T-helper 1 cell (primary cell): ENCODE data around the gene IQGAP1.

Experiments used
- DNase-seq, 5 donors: peaks; one replicate each; pipeline ENCODE4 v3.0.0-alpha.2; 2012 to 2020

The IQGAP1 gene

GRCh38 chr15:90449206-90449735 is 61.2 kb downstream of the IQGAP1 start:
- DNase-seq, result no peak

DNA sequence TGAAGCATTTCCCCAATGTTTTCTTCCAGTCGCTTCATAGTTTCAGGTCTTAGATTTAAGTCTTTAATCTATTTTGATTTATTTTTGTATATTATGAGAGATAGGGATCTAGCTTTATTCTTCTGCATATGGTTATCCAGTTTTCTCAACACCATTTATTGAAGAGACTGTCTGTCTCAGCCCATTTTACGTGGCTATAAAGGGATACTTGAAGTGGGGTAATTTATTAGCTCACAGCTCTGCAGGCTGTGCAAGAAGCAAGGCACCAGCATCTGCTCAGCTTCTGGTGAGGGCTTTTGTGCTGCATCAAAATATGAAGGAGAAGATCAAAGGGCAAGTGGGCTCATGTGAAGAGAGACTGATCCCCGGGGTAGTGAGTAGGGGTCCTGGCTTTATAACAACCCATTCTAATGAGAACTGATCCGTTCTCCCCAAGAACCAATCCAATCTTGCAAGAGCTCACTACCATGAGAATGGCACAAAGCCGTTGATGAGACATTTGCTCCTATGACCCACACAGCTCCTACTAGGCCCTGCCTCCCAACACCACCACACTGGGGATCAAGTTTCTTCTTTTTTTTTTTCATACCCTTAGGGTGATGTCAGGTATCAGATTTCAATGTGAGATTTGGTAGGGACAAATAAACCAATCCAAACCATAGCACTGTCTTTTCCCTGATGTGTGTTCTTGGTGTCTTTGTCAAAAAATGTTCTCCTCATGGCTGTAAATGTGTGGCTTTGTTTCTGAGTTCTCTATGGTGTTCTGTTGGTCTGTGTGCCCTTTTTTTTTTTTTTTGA is 63.2 kb downstream of the IQGAP1 start:
- DNase-seq, result no peak

DNA sequence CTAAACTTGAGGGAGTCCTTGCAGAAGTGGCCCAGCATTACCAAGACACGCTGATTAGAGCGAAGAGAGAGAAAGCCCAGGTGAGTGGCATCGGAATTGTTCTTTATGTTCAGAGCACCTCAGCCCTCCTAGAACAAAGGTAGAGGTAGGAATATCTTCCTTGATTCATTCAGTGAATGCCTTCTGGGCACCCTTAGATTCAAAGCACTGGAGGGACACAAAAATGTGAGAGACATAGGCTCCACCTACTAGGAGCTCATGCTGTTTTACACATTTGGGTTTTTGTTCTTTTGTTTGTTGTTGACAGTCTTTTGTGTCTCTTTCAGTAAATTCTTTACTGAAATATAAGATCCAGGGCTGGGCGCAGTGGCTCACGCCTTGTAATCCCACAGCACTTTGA is 68.2 kb downstream of the IQGAP1 start:
- DNase-seq, result no peak

DNA sequence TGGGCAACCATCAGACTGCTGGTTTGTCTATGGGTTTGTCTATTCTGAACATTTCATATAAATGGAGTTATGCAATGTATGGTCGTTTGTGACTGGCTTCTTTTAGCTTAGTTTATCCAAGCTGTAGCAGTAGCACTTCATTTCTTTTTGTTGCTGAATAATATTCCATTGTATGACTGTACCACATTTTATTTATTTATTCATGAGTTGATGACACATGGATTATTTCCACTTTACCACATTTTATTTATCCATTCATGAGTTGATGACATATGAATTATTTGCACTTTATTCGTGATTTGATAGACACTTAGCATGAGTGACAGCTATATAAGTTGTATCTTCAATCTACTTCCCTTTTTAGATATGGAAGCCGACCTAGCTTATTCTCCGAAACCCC is 70.0 kb downstream of the IQGAP1 start:
- no peak for DNase-seq

GRCh38 chr15:90459368-90459767 is 71.3 kb downstream of the IQGAP1 start:
- no peak for DNase-seq

DNA sequence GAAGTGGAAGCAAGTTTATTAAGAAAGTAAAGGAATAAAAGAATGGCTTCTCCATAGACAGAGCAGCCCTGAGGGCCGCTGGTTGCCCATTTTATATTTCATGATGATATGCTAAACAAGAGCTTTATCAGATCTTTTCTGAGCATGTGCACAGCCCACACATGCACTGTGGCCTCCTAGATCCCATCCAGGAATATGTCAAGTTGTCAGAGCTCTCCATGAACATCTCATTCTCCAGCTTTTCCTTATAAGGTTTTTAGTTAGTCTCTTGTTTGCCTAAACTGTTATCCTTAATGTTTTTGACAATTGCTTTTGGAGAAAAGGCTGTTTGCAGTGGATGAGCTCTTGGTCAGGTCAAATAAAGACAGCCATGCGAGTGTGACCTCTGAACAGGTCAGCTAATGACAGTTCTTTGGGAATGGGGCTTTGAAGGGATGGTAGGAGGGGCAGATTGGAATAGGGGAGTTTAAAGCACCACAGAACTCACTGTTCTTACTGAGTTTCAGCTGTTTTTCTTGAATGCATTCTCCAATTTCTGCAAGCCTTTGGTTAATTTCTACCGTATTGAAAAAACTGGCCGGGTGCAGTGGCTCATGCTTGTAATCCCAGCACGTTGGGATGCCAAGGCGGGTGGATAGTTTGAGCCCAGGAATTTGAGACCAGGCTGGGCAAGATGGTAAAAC is 72.2 kb downstream of the IQGAP1 start:
- no peak for DNase-seq

DNA sequence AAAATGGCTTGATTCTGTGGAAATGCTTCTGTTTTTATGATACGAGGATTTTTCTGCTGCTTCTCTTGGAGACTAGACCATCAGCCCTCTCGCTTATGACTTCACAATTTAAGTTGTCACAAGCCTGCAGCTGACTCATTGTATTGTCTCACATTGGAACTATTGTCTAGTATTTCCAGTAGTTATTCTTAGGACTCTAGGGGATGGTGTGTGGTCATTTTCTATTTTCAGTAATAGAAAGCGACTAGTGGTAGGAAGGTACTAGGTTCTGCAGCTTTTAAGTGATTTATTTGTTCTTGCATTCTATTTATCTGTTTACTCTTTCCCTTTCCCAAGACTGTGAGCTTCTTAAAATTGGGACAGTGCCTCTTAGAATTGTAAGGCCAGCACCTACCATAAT is 75.3 kb downstream of the IQGAP1 start:
- no peak for DNase-seq

DNA sequence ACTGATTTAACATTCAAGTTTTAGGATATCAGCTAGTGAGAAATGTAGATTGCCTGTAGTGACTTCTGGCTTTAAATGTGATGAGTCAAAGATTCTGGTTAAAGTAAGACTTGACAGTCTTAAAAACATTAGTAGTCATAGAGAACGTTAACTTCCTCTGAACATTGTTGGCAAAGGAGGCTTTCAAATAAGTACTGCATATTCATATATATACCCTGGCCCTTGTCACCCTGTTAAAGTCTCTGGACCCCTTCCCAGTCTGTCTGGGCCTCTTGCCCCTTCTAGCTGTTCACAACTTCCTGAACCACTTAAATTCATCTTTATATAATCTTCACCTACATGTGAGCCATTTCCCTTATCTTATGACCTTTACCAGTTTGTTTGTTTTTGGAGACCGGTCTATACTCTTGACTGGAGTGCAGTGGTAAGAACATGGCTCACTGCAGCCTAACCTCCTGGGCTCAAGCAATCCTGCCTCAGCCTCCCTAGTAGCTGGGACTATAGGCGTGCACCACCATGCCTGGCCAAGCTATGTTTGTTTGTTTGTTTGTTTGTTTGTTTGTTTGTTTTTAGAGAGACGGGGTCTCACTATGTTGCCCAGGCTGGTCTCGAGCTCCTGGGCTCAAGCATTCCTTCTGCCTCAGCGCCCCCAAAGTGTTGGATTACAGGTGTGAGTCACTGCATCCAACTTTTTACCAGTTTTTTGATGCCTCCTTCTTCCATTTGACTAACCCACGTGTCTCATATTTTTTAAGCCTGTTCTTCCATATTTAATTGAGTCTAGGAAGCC is 77.3 kb downstream of the IQGAP1 start:
- no peak for DNase-seq

- DNase-seq, result no peak
These were observed 78.0 kb downstream of the IQGAP1 start for GRCh38 chr15:90465930-90466567.

DNA sequence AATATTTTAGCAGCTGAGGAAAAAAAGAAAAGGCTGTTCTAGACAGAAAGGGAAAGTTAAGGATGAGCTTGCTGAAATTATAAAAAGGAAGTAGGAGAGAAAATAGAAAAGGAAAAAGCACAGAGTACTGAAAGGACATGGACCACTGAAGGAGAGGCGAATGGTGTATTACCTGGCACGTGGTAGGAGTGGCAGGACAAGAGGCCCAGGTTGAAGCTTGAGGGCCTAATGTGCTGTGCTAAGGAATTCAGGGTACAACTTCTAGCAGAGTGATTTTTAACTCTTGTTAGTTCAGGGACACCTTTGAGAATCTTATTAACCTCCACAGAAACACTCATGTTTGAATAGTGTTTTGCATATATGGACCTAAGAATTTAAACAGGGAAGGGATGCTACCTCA is 81.7 kb downstream of the IQGAP1 start:
- DNase-seq, result no peak

DNA sequence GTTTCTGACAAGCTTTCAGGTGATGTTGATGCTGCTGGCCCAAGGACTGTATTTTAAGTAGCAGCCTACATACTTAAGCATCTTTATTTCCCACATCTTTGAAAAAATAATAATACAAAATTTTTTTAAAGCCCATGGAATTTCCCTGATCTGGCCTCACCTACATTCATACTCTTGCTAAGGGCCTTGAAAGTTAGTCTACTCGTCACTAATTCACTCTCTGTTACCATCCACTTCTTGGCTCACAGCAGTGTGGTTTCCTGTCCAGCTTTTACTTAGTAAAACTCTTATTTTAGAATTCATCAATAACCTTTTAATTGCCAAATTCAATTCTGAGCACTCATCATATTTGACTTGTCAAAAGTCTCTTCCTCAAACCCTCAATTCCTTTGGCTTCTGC is 82.4 kb downstream of the IQGAP1 start:
- DNase-seq, result no peak

DNA sequence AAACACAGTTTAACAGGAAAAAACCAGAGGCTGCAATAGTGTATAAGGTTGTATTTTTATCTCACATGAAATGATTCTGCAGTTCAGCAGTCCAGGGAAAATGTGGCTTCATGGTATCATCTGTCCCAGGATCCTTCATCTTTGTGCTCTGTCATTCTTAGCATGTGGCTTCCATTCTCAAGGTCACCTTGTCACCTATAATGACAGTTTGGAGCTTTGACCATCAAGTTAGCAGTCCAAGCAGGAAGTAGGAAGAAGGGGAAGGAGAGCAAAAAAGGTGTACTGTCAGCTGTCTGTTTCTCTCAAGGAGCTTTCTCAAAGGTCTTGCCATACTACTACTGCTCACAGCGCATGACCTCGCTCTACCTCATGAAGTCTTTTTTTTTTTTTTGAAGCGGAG is 83.1 kb downstream of the IQGAP1 start:
- DNase-seq, result no peak

DNA sequence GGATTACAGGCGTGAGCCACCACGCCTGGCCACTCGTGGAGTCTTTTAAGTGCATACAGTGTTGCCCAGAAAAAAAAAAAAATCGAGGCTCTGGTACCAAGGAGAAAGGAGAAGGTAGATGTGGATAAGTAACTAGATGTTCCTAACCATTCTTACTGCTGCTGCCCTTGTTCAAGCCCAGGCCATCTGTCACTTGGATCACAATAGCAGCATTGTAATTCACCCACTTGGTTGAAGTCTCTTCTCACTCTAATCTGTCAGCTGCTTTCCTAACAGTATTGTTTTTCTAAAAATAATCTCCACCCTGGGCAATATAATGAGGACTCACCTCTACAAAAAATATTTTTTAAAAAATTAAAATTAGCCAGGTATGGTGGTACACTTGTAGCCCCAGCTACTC is 83.7 kb downstream of the IQGAP1 start:
- DNase-seq, result no peak

- DNase-seq, result peak in 1 of 5 donors; percentile 28
These were observed 90.9 kb downstream of the IQGAP1 start for GRCh38 chr15:90478846-90479481.

- no peak for DNase-seq
These were observed 91.6 kb downstream of the IQGAP1 start for GRCh38 chr15:90479656-90480055.

DNA sequence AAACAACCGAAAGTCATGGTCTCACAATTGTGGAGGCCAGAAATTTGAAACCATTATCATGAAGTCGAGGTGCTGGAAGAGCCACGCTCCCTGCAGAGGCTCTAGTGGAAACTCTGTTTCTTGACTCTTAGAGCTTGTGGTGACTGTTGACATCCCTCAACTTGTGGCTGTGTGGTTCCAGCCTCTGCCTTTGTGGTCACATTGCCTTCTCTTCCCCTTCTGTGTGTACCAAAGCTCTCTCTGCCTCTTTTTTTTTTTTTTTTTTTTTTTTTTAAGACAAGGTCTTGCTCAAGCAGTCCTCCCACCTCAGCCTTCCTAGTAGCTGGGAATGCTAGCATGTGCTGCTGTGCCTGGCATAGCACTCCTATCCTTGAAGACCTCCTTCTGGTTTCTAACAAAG is 93.0 kb downstream of the IQGAP1 start:
- peak in 3 of 5 donors; percentile 4 to 72 (median 14) for DNase-seq

DNA sequence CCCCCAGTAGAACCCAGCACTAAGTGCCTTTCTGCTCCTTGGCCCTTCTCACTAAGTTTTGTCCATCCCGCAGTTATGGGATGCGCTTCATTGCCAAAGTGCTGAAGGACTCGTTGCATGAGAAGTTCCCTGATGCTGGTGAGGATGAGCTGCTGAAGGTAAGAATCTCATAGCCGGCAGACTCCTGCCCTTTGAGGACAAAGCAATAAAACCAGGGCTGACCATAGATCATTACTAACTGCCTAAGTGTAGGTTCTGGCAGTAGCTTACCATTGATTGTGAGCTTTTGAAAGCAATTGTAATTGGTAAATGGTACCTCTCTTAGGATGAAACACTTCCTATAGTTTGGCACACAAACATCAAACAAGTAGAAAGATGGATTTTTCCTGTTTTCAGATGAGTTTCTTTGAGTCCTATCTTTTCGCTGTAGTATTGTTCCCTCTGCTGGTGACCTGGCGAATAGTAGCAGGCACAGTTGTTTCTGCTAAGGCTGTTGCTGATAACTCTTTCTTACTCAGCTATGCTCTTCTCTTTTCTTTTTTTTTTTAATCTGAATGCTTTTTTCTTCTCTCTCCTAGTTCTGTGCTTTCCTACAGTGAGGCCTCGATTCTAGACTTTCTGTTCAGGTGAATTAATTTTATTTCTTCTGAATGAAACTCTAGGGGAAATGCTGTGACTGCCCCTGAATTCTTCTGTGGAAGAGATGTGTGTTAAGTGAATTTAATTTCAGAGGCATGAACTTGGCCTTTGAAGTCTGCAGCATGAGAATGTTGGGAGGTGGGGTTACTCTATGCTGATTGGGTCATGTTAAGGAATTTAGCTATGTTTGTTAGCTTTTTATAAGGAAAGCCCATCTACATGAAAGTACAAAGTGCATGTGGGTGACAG is 94.3 kb downstream of the IQGAP1 start:
- DNase-seq, result peak in 4 of 5 donors; percentile 18 to 45 (median 34)

DNA sequence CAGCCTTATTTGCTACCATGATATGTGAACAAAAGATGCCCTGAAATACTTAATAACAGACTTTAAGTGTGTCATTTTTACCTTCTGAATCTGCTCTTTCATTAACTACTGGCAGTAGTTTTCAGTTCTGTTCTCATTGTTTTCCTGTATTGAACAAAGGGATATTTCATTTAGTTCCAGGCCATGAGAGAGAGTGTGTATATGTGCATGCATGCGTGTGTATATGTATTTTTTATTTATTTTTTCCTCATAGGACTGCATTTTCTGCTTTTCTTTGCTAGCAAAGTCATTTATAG is 94.9 kb downstream of the IQGAP1 start:
- DNase-seq, result no peak

DNA sequence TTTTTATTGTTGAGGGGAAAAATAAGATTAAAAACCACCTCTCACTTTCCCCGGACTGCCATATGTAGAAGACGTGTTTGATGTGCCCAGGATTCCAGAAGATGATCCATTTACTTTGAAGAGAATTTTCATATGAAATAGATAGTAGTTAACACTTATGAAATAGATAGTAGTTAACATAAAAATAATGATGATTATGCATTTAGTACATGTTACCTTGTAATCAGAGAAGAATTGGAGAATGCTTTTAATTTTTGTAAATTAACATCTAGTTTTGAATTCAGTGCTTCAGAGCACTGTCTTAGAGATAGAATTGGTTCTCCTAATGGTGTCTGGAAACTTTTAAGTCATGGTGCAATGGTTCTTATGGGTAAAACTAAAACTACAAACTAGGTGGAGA is 95.6 kb downstream of the IQGAP1 start:
- no peak for DNase-seq

- no peak for DNase-seq
These were observed 99.1 kb downstream of the IQGAP1 start for GRCh38 chr15:90487186-90487585.

DNA sequence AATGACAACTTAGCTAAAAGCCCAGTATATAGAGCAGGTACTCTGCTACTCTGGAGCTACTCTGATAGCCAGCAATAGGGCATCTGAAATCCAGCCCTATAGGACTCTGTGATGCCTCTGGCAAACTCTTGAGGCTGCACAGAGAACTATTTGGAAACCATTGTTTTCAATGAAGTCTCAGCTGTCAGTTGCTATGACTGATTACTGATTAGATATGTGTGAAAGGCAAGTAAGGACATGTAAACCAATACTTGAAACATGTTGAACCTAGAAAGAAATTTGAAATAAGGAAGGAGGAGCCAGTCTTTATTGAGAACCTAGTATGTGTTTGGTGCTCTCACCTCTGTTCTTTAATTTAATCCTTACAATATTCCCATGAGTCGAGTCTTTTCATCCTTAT is 101.5 kb downstream of the IQGAP1 start:
- no peak for DNase-seq

DNA sequence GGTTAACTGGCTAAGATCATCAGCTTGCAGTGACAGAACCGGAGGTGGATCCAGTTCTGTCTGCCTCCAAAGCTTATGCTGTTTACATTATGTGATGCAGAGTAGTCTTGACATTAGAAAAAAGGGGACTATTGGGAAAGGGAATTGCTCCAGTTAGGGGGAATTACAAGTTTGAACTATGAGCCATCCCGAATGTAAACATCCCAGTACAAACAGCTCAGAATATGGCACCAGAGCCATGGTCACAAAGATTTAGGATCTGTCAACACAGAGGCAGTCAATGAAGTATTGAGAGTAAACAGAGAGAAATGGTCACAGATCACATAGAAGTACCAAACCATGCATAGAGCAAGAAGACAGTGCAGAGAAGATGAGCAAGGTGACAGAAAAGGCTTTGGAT is 101.9 kb downstream of the IQGAP1 start:
- no peak for DNase-seq
